GM23338 (cell line): ENCODE measurements around the gene EIF3J.

ENCODE experiments used
- CREB1 ChIP-seq: fragments of 250-450 bp; sonication (Bioruptor Pico); IDR thresholded peaks from 2 replicates; pipeline ENCODE4 v1.5.0; 2020; ENCODE audit warnings: low read depth, mild to moderate bottlenecking, moderate library complexity
- CTCF ChIP-seq, 2 experiments: fragments of 200-600 bp in 1 of 2; sonication (generic) in 1 of 2; conservative IDR thresholded peaks; 2 replicates each; pipeline versions ENCODE4 v1.5.1 to v1.6.1; 2016 to 2017; ENCODE audit warnings: antibody characterized with exemption in 2 of 2, low read depth in 2 of 2, mild to moderate bottlenecking in 2 of 2, moderate library complexity in 1 of 2
- EZH2 ChIP-seq: fragments of 200-600 bp; sonication (generic); IDR thresholded peaks from one replicate; pipeline ENCODE4 v1.8.0; 2017; ENCODE audit warnings: antibody characterized with exemption, mild to moderate bottlenecking, low read depth; ENCODE audit not compliant: unreplicated experiment
- REST ChIP-seq: IDR thresholded peaks from one replicate; pipeline ENCODE4 v1.6.1; 2018; ENCODE audit warnings: antibody characterized with exemption; ENCODE audit not compliant: unreplicated experiment

- TF ChIP-seq CTCF (conservative IDR thresholded peaks at IDR 0.05; ENCODE audit: low read depth in 2 of 2) = no peak
- no peak for TF ChIP-seq EZH2
- TF ChIP-seq CREB1 (CRISPR knock-in tag) = no peak
- TF ChIP-seq REST = no peak
Observed at GRCh38 chr15:44500555-44500954, 36.4 kb upstream of the EIF3J start.
